Measurements from ENCODE around the gene RFC4. TPM values are rescaled to one million over a fixed set of nuclear protein-coding genes. Genes with fewer than 3 reads are reported as not detected.
A peak's percentile ranks its signal among the peaks of the same experiment; 100 is the strongest.

The RFC4 gene
- polyA plus RNA-seq, 3 donors: 3.9 to 6.2 (median 4.6) TPM

DNA sequence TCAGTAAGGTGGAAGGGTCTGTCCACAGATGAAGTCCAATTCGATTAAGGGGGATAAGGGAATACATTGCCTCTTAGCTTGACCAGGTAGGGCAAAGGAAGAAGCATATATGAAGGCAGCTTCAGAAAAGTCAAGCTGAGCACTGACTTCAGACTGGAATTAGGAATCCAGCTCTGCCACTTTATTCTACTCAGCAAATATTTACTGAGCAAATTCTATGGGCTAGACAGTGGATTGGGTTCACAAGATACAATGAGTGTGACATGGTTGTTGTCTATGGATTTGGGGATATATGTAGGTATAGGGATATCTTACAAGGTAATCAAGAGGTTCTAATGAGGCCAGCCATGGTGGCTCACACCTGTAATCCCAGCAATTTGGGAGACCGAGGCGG is 36.8 kb upstream of the RFC4 start:
- no peak overlapping the region for H3K4me3 ChIP-seq (replicated peaks in 1 of 3; ENCODE audit: low read depth in 2 of 3, low read length in 3 of 3)
- no peak overlapping the region for H3K4me3 Mint-ChIP-seq
- WGBS (ENCODE audit: insufficient coverage): 88% methylated on average over 1 of the region's 3 CpGs
- H3K9ac ChIP-seq (ENCODE audit: insufficient read depth, low read length, poor library complexity, severe bottlenecking): no peak overlapping the region
- no peaks in the 10 kb centered on the region for H3K27me3 ChIP-seq (ENCODE audit: control insufficient read depth in 2 of 2, insufficient read depth in 2 of 2, low read length in 2 of 2)
- no peaks in the 10 kb centered on the region for H3K36me3 ChIP-seq (replicated peaks in 1 of 2; ENCODE audit: control insufficient read depth in 1 of 2, insufficient read depth in 2 of 2, low read length in 2 of 2)
- peaks cover 0 to 4% (median 2%) of the 10 kb centered on the region in 3 donors for H3K27me3 Mint-ChIP-seq (ENCODE audit: low read depth in 3 of 3)
- H3K36me3 Mint-ChIP-seq: no peaks in the 10 kb centered on the region
- H4K20me1 ChIP-seq (ENCODE audit: insufficient read depth, low read length): no peaks in the 10 kb centered on the region
- H3K4me1 Mint-ChIP-seq: peaks cover 6% of the 10 kb centered on the region
- no peak for DNase-seq
- peaks cover 5 to 6% of the 10 kb centered on the region in 2 donors for H3K4me1 ChIP-seq (ENCODE audit: control insufficient read depth in 1 of 2, insufficient read depth in 2 of 2, low read length in 2 of 2)
- TF ChIP-seq CTCF (IDR thresholded peaks at IDR 0.05): no peak
- no peaks in the 10 kb centered on the region for H3K79me2 ChIP-seq (ENCODE audit: insufficient read depth, low read length)
- H3K27ac Mint-ChIP-seq: no peak overlapping the region
- no peaks in the 10 kb centered on the region for H3K9me3 ChIP-seq (replicated peaks in 1 of 2; ENCODE audit: control insufficient read depth in 1 of 2, insufficient read depth in 1 of 2, low read length in 2 of 2)
- peaks cover 0 to 2% (median 0%) of the 10 kb centered on the region in 7 donors for H3K9me3 Mint-ChIP-seq
- intact Hi-C loops (cut with micrococcal nuclease): no loop called here
- no peak overlapping the region for H3K4me2 ChIP-seq (replicated peaks; ENCODE audit: extremely low read depth, low read length, poor library complexity, severe bottlenecking)
- H2AFZ ChIP-seq (ENCODE audit: insufficient read depth, low read depth, low read length, poor library complexity, severe bottlenecking): no peak overlapping the region
- H3K27ac ChIP-seq (ENCODE audit: low read depth in 1 of 2, low read length in 2 of 2): no peak overlapping the region

DNA sequence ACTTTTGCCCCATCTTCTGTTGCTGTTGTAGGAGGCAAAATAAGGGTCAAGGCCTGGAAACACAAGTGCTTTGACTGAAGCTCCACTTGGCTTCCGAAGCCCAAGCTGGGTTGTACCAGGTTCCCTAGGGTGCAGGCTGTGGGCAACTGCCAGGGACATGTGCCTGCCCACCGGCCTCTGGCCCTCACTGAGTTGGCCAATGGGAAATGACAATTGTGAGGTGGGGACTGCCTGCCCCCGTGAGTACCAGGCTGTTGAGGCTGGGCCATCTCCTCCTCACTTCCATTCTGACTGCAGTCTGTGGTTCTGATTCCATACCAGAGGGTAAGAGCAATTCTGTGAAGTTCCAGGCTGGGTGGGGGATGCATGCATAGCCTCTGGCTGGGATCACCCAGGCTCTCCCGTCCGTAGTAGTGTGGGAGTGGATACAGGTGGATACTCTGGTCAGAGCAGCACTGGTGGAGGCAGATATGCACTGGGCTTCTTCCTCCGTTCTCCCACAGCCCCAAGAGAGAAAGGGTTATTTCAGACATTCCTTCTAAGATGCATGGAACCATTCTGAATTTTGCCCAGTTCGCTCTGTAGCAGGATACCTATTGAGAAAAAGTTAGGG is 36.2 kb upstream of the RFC4 start, which contains the start of gene ADIPOQ:
ADIPOQ (plus strand) TSS at position 285 of the 613 bp plus-strand sequence. CDS start 10,349 bp downstream, outside the sequence.
- no peaks in the 10 kb centered on the region for H3K36me3 Mint-ChIP-seq
- Histone ChIP-seq H4K20me1 (ENCODE audit: insufficient read depth, low read length) (no peaks in the 10 kb centered on the region), H3K79me2 (ENCODE audit: insufficient read depth, low read length) (no peaks in the 10 kb centered on the region), H3K9me3 (replicated peaks in 1 of 2; ENCODE audit: control insufficient read depth in 1 of 2, insufficient read depth in 1 of 2, low read length in 2 of 2) (no peaks in the 10 kb centered on the region), H3K4me3 (replicated peaks in 1 of 3; ENCODE audit: low read depth in 2 of 3, low read length in 3 of 3) (no peak within 1 kb of the TSS), H3K4me1 (ENCODE audit: control insufficient read depth in 1 of 2, insufficient read depth in 2 of 2, low read length in 2 of 2) (peaks cover 5 to 6% of the 10 kb centered on the region in 2 donors), H3K4me2 (replicated peaks; ENCODE audit: extremely low read depth, low read length, poor library complexity, severe bottlenecking) (no peak within 1 kb of the TSS), H3K36me3 (replicated peaks in 1 of 2; ENCODE audit: control insufficient read depth in 1 of 2, insufficient read depth in 2 of 2, low read length in 2 of 2) (no peaks in the 10 kb centered on the region), H3K27me3 (ENCODE audit: control insufficient read depth in 2 of 2, insufficient read depth in 2 of 2, low read length in 2 of 2) (no peaks in the 10 kb centered on the region), H3K9ac (ENCODE audit: insufficient read depth, low read length, poor library complexity, severe bottlenecking) (no peak within 1 kb of the TSS), H3K27ac (ENCODE audit: low read depth in 1 of 2, low read length in 2 of 2) (no peak within 1 kb of the TSS), H2AFZ (ENCODE audit: insufficient read depth, low read depth, low read length, poor library complexity, severe bottlenecking) (no peak within 1 kb of the TSS)
- no peak within 1 kb of the TSS for H3K4me3 Mint-ChIP-seq
- H3K27ac Mint-ChIP-seq: peak within 1 kb of the TSS in 1 of 7 donors; percentile 43
- 96% methylated on average over 5 of the region's 7 CpGs for WGBS (ENCODE audit: insufficient coverage)
- intact Hi-C loops (cut with micrococcal nuclease): no loop called here
- DNase-seq: no peak
- H3K27me3 Mint-ChIP-seq (ENCODE audit: low read depth in 3 of 3): peaks cover 0 to 3% (median under 1%) of the 10 kb centered on the region in 3 donors
- H3K4me1 Mint-ChIP-seq: peaks cover 6% of the 10 kb centered on the region
- TF ChIP-seq CTCF (IDR thresholded peaks at IDR 0.05): no peak
- H3K9me3 Mint-ChIP-seq: no peaks in the 10 kb centered on the region

All from CD14-positive monocyte (primary cell).